DOHH2 (cell line): ENCODE results near the gene PROK2.

Source experiments
- H3F3A ChIP-seq: fragments of 200-600 bp; sonication (generic), shearing (Covaris generic); 2 replicates; pipeline ENCODE4 v1.6.0; 2016; ENCODE audit warnings: antibody characterized with exemption, mild to moderate bottlenecking; ENCODE audit not compliant: control insufficient read depth, insufficient read depth
- H3K27ac ChIP-seq: fragments of 200-600 bp; sonication (generic); 2 replicates; pipeline ENCODE4 v1.5.1; 2014; ENCODE audit warnings: low read depth, mild to moderate bottlenecking, low read length, moderate library complexity
- H3K27me3 ChIP-seq: fragments of 200-600 bp; sonication (generic); 2 replicates; pipeline ENCODE4 v1.6.1; 2014; ENCODE audit warnings: mild to moderate bottlenecking, low read length, mixed read lengths; ENCODE audit not compliant: control insufficient read depth
- H3K36me3 ChIP-seq: fragments of 200-600 bp; sonication (generic); 2 replicates; pipeline ENCODE4 v1.6.1; 2014; ENCODE audit warnings: mild to moderate bottlenecking, low read length, moderate library complexity, mixed read lengths; ENCODE audit not compliant: control insufficient read depth
- H3K4me1 ChIP-seq: fragments of 200-600 bp; sonication (generic); 2 replicates; pipeline ENCODE4 v1.6.1; 2014; ENCODE audit warnings: mild to moderate bottlenecking, low read length, mixed read lengths; ENCODE audit not compliant: control insufficient read depth
- H3K4me2 ChIP-seq: fragments of 200-600 bp; sonication (generic); 2 replicates; pipeline ENCODE4 v1.6.0; 2014; ENCODE audit warnings: mild to moderate bottlenecking, low read length, moderate library complexity
- H3K4me3 ChIP-seq: fragments of 200-600 bp; sonication (generic); 2 replicates; pipeline ENCODE4 v1.5.1; 2014; ENCODE audit warnings: mild to moderate bottlenecking, low read length, mixed read lengths
- H3K79me2 ChIP-seq: fragments of 200-600 bp; sonication (generic); 2 replicates; pipeline ENCODE4 v1.6.1; 2014; ENCODE audit warnings: mild to moderate bottlenecking, low read length, mixed read lengths; ENCODE audit not compliant: control insufficient read depth
- H3K9me2 ChIP-seq: fragments of 200-600 bp; sonication (generic); replicated peaks from 2 replicates; pipeline ENCODE4 v1.6.1; 2014; ENCODE audit warnings: mild to moderate bottlenecking, low read length, mixed read lengths; ENCODE audit not compliant: control insufficient read depth
- H3K9me3 ChIP-seq: fragments of 200-600 bp; sonication (generic); 2 replicates; pipeline ENCODE4 v1.6.1; 2014; ENCODE audit warnings: antibody characterized with exemption, low read length, mixed read lengths; ENCODE audit not compliant: control insufficient read depth, insufficient read depth
- H4K20me1 ChIP-seq: fragments of 200-600 bp; sonication (generic); 2 replicates; pipeline ENCODE4 v1.6.0; 2014; ENCODE audit warnings: low read depth, mild to moderate bottlenecking, antibody characterized with exemption, low read length, moderate library complexity; ENCODE audit not compliant: control insufficient read depth, insufficient read depth
- CTCF ChIP-seq: fragments of 200-600 bp; sonication (generic); IDR thresholded peaks from one replicate; pipeline ENCODE4 v1.5.1; 2014; ENCODE audit warnings: antibody characterized with exemption, mild to moderate bottlenecking, low read depth, low read length; ENCODE audit not compliant: poor library complexity, severe bottlenecking
- EZH2phosphoT487 ChIP-seq: fragments of 200-600 bp; sonication (generic); IDR thresholded peaks from 2 replicates; pipeline ENCODE4 v1.6.1; 2017; ENCODE audit warnings: borderline replicate concordance, mild to moderate bottlenecking, antibody characterized with exemption, low read length, moderate library complexity, mixed read lengths

PROK2 gene

GRCh38 chr3:71784914-71785531 is at the start of gene PROK2:
PROK2 (minus strand) TSS chr3:71785148; CDS start chr3:71785052, 96 bp downstream.
- H3K4me2 ChIP-seq = no peak within 1 kb of the TSS
- H3K4me3 ChIP-seq = no peak within 1 kb of the TSS
- H3F3A ChIP-seq = no peaks in the 10 kb centered on the region
- no peak within 1 kb of the TSS for H3K27ac ChIP-seq
- H3K9me2 ChIP-seq = no peaks in the 10 kb centered on the region
- H3K9me3 ChIP-seq = no peaks in the 10 kb centered on the region
- H4K20me1 ChIP-seq = no peaks in the 10 kb centered on the region
- H3K36me3 ChIP-seq = no peaks in the 10 kb centered on the region
- peaks cover 39% of the 10 kb centered on the region for H3K27me3 ChIP-seq
- TF ChIP-seq CTCF = no peak
- no peak for TF ChIP-seq EZH2phosphoT487
- H3K4me1 ChIP-seq = no peaks in the 10 kb centered on the region
- no peaks in the 10 kb centered on the region for H3K79me2 ChIP-seq

GRCh38 chr3:71831599-71831998 is 46.7 kb upstream of the PROK2 start:
- no peaks in the 10 kb centered on the region for H3K79me2 ChIP-seq
- no peaks in the 10 kb centered on the region for H4K20me1 ChIP-seq
- H3K27ac ChIP-seq = no peak overlapping the region
- peaks cover 16% of the 10 kb centered on the region for H3K27me3 ChIP-seq
- no peaks in the 10 kb centered on the region for H3K4me1 ChIP-seq
- H3K9me2 ChIP-seq = no peaks in the 10 kb centered on the region
- H3K9me3 ChIP-seq = no peaks in the 10 kb centered on the region
- no peaks in the 10 kb centered on the region for H3K36me3 ChIP-seq
- no peaks in the 10 kb centered on the region for H3F3A ChIP-seq
- no peak overlapping the region for H3K4me2 ChIP-seq
- TF ChIP-seq CTCF (no peak), EZH2phosphoT487 (no peak)
- no peak overlapping the region for H3K4me3 ChIP-seq

- TF ChIP-seq EZH2phosphoT487 (no peak), CTCF (no peak)
- no peaks in the 10 kb centered on the region for H3K4me1 ChIP-seq
These were observed 40.8 kb upstream of the PROK2 start for GRCh38 chr3:71825551-71826283.

More at GRCh38 chr3:71825551-71826283, 40.8 kb upstream of the PROK2 start:
- no peaks in the 10 kb centered on the region for H3K9me3 ChIP-seq
- no peaks in the 10 kb centered on the region for H3K79me2 ChIP-seq
- peaks cover 11% of the 10 kb centered on the region for H3K27me3 ChIP-seq
- H3K36me3 ChIP-seq = no peaks in the 10 kb centered on the region
- H4K20me1 ChIP-seq = no peaks in the 10 kb centered on the region
- H3F3A ChIP-seq = no peaks in the 10 kb centered on the region
- H3K27ac ChIP-seq = no peak overlapping the region
- H3K4me3 ChIP-seq = no peak overlapping the region
- no peak overlapping the region for H3K4me2 ChIP-seq
- no peaks in the 10 kb centered on the region for H3K9me2 ChIP-seq
